Esophagus squamous epithelium (tissue), 4 donors: ENCODE measurements around the gene CSDE1.

Experiments
- CTCF ChIP-seq, 6 experiments: fragments of 450-650 bp in 4 of 6; fragments of 200-600 bp in 2 of 6; sonication (generic) in 2 of 6; IDR thresholded peaks; one replicate each; pipeline ENCODE4 v1.5.1; 2016 to 2019; ENCODE audit warnings: antibody characterized with exemption in 6 of 6, mild to moderate bottlenecking in 4 of 6, moderate library complexity in 4 of 6
- POLR2A ChIP-seq, 4 donors: fragments of 450-650 bp; IDR thresholded peaks; one replicate each; pipeline ENCODE4 v1.6.1; 2017; ENCODE audit warnings: antibody characterized with exemption in 4 of 4, mild to moderate bottlenecking in 4 of 4, moderate library complexity in 3 of 4

- no peak for TF ChIP-seq CTCF (IDR thresholded peaks at IDR 0.05)
- TF ChIP-seq POLR2A (IDR thresholded peaks at IDR 0.05), result no peak
Measured at GRCh38 chr1:114729782-114730181, 28.0 kb downstream of the CSDE1 start.
